Muscle layer of duodenum (tissue), 2 donors: ENCODE data around the gene ESRRG.

ENCODE experiments used
- H3K27ac ChIP-seq: one replicate; pipeline ENCODE4 v1.7.0; 2013; ENCODE audit warnings: mild to moderate bottlenecking, low read length
- H3K27me3 ChIP-seq: one replicate; pipeline ENCODE4 v1.7.0; 2013; ENCODE audit warnings: low read depth, mild to moderate bottlenecking, control low read depth, low read length
- H3K36me3 ChIP-seq, 2 donors: one replicate each; pipeline ENCODE4 v1.7.0; 2013; ENCODE audit warnings: low read length in 2 of 2, control low read depth in 1 of 2, mild to moderate bottlenecking in 1 of 2; ENCODE audit not compliant: insufficient read depth in 2 of 2, control insufficient read depth in 1 of 2
- H3K4me1 ChIP-seq, 2 donors: one replicate each; pipeline ENCODE4 v1.7.0; 2013; ENCODE audit warnings: low read length in 2 of 2, mild to moderate bottlenecking in 2 of 2, control low read depth in 1 of 2, moderate library complexity in 1 of 2; ENCODE audit not compliant: insufficient read depth in 2 of 2, control insufficient read depth in 1 of 2
- H3K4me3 ChIP-seq, 2 donors: one replicate each; pipeline ENCODE4 v1.7.0; 2013; ENCODE audit warnings: low read length in 2 of 2, low read depth in 1 of 2, mild to moderate bottlenecking in 1 of 2
- H3K9me3 ChIP-seq, 2 donors: one replicate each; pipeline ENCODE4 v1.7.0; 2013; ENCODE audit warnings: low read length in 2 of 2, control low read depth in 1 of 2, mild to moderate bottlenecking in 1 of 2; ENCODE audit not compliant: control insufficient read depth in 1 of 2
- donor health status: healthy.

The ESRRG gene

DNA sequence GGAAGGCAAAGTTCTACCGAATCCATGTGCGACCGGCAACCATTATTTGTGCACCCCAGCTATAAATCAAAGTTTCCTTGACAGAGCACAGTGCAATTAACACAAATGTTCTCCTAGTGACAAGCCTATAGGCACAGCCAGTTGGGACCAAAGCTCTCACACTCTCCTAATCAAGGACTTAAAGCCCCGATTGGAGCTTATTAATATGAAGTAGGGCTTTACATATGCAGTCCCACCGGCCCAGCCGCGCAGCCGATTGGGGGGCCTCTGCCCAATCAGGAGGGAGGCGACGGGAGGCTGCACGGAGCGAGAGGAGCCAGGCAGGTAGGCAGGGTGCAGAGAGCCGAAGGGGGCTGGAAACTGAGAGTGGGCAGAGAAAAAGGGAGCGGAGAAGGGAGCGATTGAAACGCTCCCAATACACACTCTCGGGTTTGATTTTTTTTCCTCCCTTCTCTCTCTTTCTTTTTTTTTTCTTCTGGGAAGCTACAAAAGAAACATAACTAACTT is at the start of gene ESRRG:
ESRRG (minus strand) TSS at position 156 of the 507 bp plus-strand sequence; CDS start at position 26, 130 bp downstream.
- Histone ChIP-seq H3K27ac (no peak within 1 kb of the TSS), H3K4me1 (no peaks in the 10 kb centered on the region), H3K36me3 (no peaks in the 10 kb centered on the region), H3K27me3 (no peaks in the 10 kb centered on the region), H3K4me3 (peak within 1 kb of the TSS; percentile 66 to 70), H3K9me3 (no peaks in the 10 kb centered on the region)

DNA sequence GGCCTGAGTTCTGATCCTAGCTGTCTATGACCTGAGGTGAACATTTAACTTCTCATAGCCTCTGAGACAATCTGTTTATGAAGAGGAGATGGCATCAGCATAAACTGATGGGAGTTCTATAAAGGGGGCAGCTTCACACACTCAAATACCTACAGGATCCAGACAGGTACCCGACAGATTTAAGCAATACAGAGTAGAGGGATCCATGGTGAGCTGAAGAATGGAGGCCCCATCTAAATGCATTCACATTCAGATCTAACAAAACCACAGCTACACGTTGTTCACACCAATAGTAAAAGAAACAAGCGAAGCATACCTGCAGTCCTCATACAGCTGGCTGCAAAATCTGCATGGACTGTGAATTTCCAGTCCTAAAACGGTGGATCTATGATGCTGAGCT is 48.7 kb upstream of the ESRRG start:
- no peaks in the 10 kb centered on the region for H3K9me3 ChIP-seq
- no peaks in the 10 kb centered on the region for H3K36me3 ChIP-seq
- no peak overlapping the region for H3K4me3 ChIP-seq
- no peaks in the 10 kb centered on the region for H3K27me3 ChIP-seq
- no peak overlapping the region for H3K27ac ChIP-seq
- H3K4me1 ChIP-seq = no peaks in the 10 kb centered on the region

DNA sequence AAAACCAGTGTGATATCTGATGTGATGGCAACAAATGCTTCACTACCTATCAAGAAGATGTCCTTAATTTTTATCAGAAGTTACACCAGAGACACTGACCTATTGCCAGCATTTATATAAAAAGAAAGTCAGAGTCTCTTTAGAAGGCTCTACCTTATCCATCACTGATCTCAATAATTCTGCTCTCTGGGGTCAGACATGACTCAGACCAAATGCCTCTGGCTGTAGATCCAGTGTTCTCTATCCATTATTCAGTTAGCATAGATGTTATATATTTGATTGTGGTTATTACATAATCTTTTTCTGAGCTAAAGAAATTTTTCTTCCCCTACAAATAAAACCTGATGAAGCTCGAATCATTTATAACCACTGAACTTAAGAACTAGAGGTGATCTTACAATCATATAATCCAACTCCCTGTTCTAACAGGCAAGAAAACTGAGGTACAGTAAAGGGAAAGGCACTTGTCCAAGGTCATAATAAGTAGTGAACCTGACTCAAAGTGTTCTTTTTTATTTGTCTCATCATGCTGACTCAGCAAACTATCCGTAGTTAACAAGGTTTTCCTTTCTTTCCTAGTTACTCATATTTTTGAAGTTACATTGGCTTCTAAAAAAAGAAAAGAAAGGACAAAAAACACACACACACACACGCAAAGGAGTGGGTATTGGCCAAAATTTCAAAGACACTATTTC is 43.6 kb upstream of the ESRRG start:
- Histone ChIP-seq H3K9me3 (no peaks in the 10 kb centered on the region), H3K36me3 (no peaks in the 10 kb centered on the region), H3K4me1 (peaks cover 0 to 5% of the 10 kb centered on the region in 2 donors), H3K4me3 (no peak overlapping the region), H3K27me3 (no peaks in the 10 kb centered on the region), H3K27ac (no peak overlapping the region)

- H3K27ac ChIP-seq = peak overlapping the region; percentile 15
- H3K9me3 ChIP-seq = no peaks in the 10 kb centered on the region
- H3K4me3 ChIP-seq = no peak overlapping the region
- no peaks in the 10 kb centered on the region for H3K27me3 ChIP-seq
- H3K36me3 ChIP-seq = no peaks in the 10 kb centered on the region
- H3K4me1 ChIP-seq = peaks cover 0 to 5% of the 10 kb centered on the region in 2 donors
Observed at GRCh38 chr1:216765346-216766300, 42.4 kb upstream of the ESRRG start.

GRCh38 chr1:216758161-216758560 is 34.9 kb upstream of the ESRRG start:
- Histone ChIP-seq H3K27me3 (no peaks in the 10 kb centered on the region), H3K9me3 (no peaks in the 10 kb centered on the region), H3K36me3 (no peaks in the 10 kb centered on the region), H3K4me1 (no peaks in the 10 kb centered on the region), H3K4me3 (no peak overlapping the region), H3K27ac (no peak overlapping the region)

GRCh38 chr1:216757110-216757509 is 33.9 kb upstream of the ESRRG start:
- Histone ChIP-seq H3K36me3 (no peaks in the 10 kb centered on the region), H3K4me1 (no peaks in the 10 kb centered on the region), H3K27ac (no peak overlapping the region), H3K9me3 (no peaks in the 10 kb centered on the region), H3K4me3 (no peak overlapping the region), H3K27me3 (no peaks in the 10 kb centered on the region)

DNA sequence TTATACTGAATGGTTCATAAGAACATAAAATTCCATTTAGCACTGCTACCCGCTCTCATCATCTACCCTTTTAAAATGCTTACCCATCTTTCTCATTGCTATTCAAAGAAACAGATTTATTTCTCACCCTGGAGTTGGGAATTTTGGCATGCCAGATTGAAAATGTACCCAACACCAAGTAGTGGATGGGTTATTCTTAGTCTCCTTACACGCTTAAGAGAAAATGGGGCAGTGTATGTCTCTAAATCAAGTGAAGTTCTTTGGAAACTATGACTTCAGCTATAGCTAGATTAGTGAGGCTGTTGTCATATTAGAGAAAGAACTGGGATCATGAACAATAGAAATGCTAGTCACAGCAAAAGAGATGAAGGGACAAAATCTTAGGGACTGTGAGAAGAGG is 27.7 kb upstream of the ESRRG start:
- Histone ChIP-seq H3K4me1 (no peaks in the 10 kb centered on the region), H3K27me3 (no peaks in the 10 kb centered on the region), H3K9me3 (no peaks in the 10 kb centered on the region), H3K27ac (no peak overlapping the region), H3K4me3 (no peak overlapping the region), H3K36me3 (no peaks in the 10 kb centered on the region)

- Histone ChIP-seq H3K36me3 (no peaks in the 10 kb centered on the region), H3K4me1 (no peaks in the 10 kb centered on the region), H3K4me3 (no peak overlapping the region), H3K27me3 (no peaks in the 10 kb centered on the region), H3K27ac (no peak overlapping the region), H3K9me3 (no peaks in the 10 kb centered on the region)
Observed at GRCh38 chr1:216750031-216750627, 26.9 kb upstream of the ESRRG start.

GRCh38 chr1:216749232-216749631 is 26.0 kb upstream of the ESRRG start:
- Histone ChIP-seq H3K4me3 (no peak overlapping the region), H3K4me1 (no peaks in the 10 kb centered on the region), H3K9me3 (no peaks in the 10 kb centered on the region), H3K27me3 (no peaks in the 10 kb centered on the region), H3K27ac (no peak overlapping the region), H3K36me3 (no peaks in the 10 kb centered on the region)

- no peak overlapping the region for H3K27ac ChIP-seq
- H3K4me1 ChIP-seq = no peaks in the 10 kb centered on the region
- H3K27me3 ChIP-seq = no peaks in the 10 kb centered on the region
- no peaks in the 10 kb centered on the region for H3K36me3 ChIP-seq
- no peaks in the 10 kb centered on the region for H3K9me3 ChIP-seq
- H3K4me3 ChIP-seq = no peak overlapping the region
Observed at GRCh38 chr1:216742625-216743024, 19.4 kb upstream of the ESRRG start.

DNA sequence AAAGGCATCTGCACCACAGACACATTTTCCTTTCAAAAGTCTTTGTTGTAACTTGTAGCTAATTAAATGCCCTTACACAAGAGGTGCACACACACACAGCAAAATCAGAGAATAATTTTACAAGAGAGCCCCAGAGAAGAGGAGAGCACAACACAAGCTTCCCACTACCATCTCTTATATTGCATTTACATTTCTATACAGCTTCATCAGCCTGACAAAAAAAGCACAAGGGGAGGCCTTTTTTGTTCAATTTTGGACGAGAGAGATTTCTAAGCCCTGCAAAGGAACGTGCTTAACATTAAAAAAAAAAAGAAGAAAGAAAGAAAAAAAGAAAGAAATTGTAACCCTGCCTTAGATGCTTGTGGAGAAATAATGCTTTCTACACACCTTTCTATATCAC is 17.1 kb upstream of the ESRRG start:
- Histone ChIP-seq H3K4me1 (no peaks in the 10 kb centered on the region), H3K27me3 (no peaks in the 10 kb centered on the region), H3K27ac (no peak overlapping the region), H3K36me3 (no peaks in the 10 kb centered on the region), H3K9me3 (no peaks in the 10 kb centered on the region), H3K4me3 (no peak overlapping the region)
